HepG2 (cell line): ENCODE results near the gene TMEM120A. TPM values are rescaled to one million over a fixed set of nuclear protein-coding genes. Genes with fewer than 3 reads are reported as not detected.

ENCODE experiments used
- DDIT3 ChIP-seq: sonication (generic); formaldehyde crosslinking; IDR thresholded peaks from 2 replicates; pipeline ENCODE4 v1.4.0; 2020; ENCODE audit warnings: mild to moderate bottlenecking, missing genetic modification reagents
- NBN ChIP-seq: fragments of 450-650 bp; conservative IDR thresholded peaks from 2 replicates; pipeline ENCODE4 v1.6.1; 2017
- NFE2 ChIP-seq: sonication (generic); formaldehyde crosslinking; IDR thresholded peaks from 2 replicates; pipeline ENCODE4 v1.4.0; 2020; ENCODE audit warnings: missing genetic modification reagents
- TCF12 ChIP-seq, 2 experiments: fragments of 450-650 bp in 1 of 2; sonication (generic) in 1 of 2; formaldehyde crosslinking in 1 of 2; IDR thresholded peaks; 2 replicates each; pipeline versions ENCODE4 v1.6.1 to v1.8.0; 2017 to 2022; ENCODE audit warnings: antibody characterized with exemption in 1 of 2, mild to moderate bottlenecking in 1 of 2, missing genetic modification reagents in 1 of 2, moderate library complexity in 1 of 2
- TEAD3 ChIP-seq: optimal IDR thresholded peaks from 2 replicates; pipeline ENCODE3; 2016; ENCODE audit warnings: borderline replicate concordance
- ZNF646 ChIP-seq: sonication (generic); formaldehyde crosslinking; IDR thresholded peaks from 2 replicates; pipeline ENCODE4 v1.9.0; 2021; ENCODE audit warnings: mild to moderate bottlenecking, missing genetic modification reagents
- polyA plus RNA-seq, 8 experiments: library from polyadenylated mRNA; depleted of rRNA in 3 of 8; stranded (reverse) in 7 of 8; unstranded in 1 of 8; fragments of >200 nt; fragmentation: Illumina TruSeq in 4 of 8; extraction: Trizol in 4 of 8; gene quantifications; 2 replicates each; pipeline versions ENCODE4 v1.2.1 to v1.2.3, GENCODE V29; 2011 to 2016; ENCODE audit warnings: low read depth in 4 of 8, missing spikeins in 1 of 8, mixed read lengths in 1 of 8; ENCODE audit not compliant: insufficient read depth in 1 of 8
- total RNA-seq, 5 experiments: library from RNA; depleted of rRNA; stranded (reverse); fragments of >200 nt; fragmentation: Illumina TruSeq; extraction: Trizol; gene quantifications; 2 replicates each; pipeline ENCODE4 v1.2.3, GENCODE V29; 2016; ENCODE audit warnings: low read depth in 1 of 5

TMEM120A gene
- total and polyA plus RNA-seq, 2 of the 13 experiments (the other 11 are each of a cell fraction or from before 2014, with no cell fraction given): 40.3 to 102 TPM

GRCh38 chr7:75960372-75960771 is 34.0 kb downstream of the TMEM120A start (continued):
- TF ChIP-seq TCF12 (IDR thresholded peaks at IDR 0.05) (no peak), TCF12 (CRISPR knock-in tag; IDR thresholded peaks at IDR 0.05) (no peak), ZNF646 (CRISPR knock-in tag) (no peak), NBN (no peak), TEAD3 (CRISPR knock-in tag) (no peak), NFE2 (no peak), DDIT3 (CRISPR knock-in tag) (no peak)
